MM.1S (cell line): ENCODE results near the gene PTGIS.

Experiments used
- DNase-seq: peaks from one replicate; pipeline ENCODE4 v3.0.0-alpha.2; 2015
- H2AFZ ChIP-seq: fragments of 300-600 bp; sonication (generic); 2 replicates; pipeline ENCODE4 v1.6.0; 2016; ENCODE audit warnings: antibody characterized with exemption, low read length
- H3F3A ChIP-seq: fragments of 300-600 bp; sonication (generic); 2 replicates; pipeline ENCODE4 v1.6.1; 2016; ENCODE audit warnings: mild to moderate bottlenecking, antibody characterized with exemption, low read length, moderate library complexity, mixed read lengths; ENCODE audit not compliant: insufficient read depth
- H3K27ac ChIP-seq: fragments of 300-600 bp; sonication (generic); 2 replicates; pipeline ENCODE4 v1.5.1; 2016; ENCODE audit warnings: mild to moderate bottlenecking, low read length
- H3K27me3 ChIP-seq: fragments of 300-600 bp; sonication (generic); replicated peaks from 2 replicates; pipeline ENCODE4 v1.6.0; 2016; ENCODE audit warnings: low read length; ENCODE audit not compliant: insufficient read depth
- H3K36me3 ChIP-seq: fragments of 300-600 bp; sonication (generic); replicated peaks from 2 replicates; pipeline ENCODE4 v1.6.1; 2016; ENCODE audit warnings: mild to moderate bottlenecking, low read length, mixed read lengths; ENCODE audit not compliant: insufficient read depth
- H3K4me1 ChIP-seq: fragments of 300-600 bp; sonication (generic); 2 replicates; pipeline ENCODE4 v1.6.1; 2016; ENCODE audit warnings: low read length, mixed read lengths
- H3K4me2 ChIP-seq: fragments of 300-600 bp; sonication (generic); 2 replicates; pipeline ENCODE4 v1.6.0; 2016; ENCODE audit warnings: low read depth, low read length
- H3K4me3 ChIP-seq: fragments of 300-600 bp; sonication (generic); 2 replicates; pipeline ENCODE4 v1.5.1; 2016; ENCODE audit warnings: low read length, mixed read lengths
- H3K79me2 ChIP-seq: fragments of 300-600 bp; sonication (generic); 2 replicates; pipeline ENCODE4 v1.6.1; 2016; ENCODE audit warnings: mixed run types, low read length, mixed read lengths
- H3K9ac ChIP-seq: fragments of 300-600 bp; sonication (generic); 2 replicates; pipeline ENCODE4 v1.6.1; 2016; ENCODE audit warnings: low read length, mixed read lengths
- H3K9me2 ChIP-seq: fragments of 300-600 bp; sonication (generic); replicated peaks from 2 replicates; pipeline ENCODE4 v1.6.1; 2016; ENCODE audit warnings: mild to moderate bottlenecking, low read length, mixed read lengths; ENCODE audit not compliant: insufficient read depth
- H3K9me3 ChIP-seq: fragments of 300-600 bp; sonication (generic); replicated peaks from 2 replicates; pipeline ENCODE4 v1.6.1; 2016; ENCODE audit warnings: mild to moderate bottlenecking, low read length, mixed read lengths; ENCODE audit not compliant: insufficient read depth
- H4K20me1 ChIP-seq: fragments of 300-600 bp; sonication (generic); 2 replicates; pipeline ENCODE4 v1.6.1; 2016; ENCODE audit warnings: mild to moderate bottlenecking, low read length, moderate library complexity, mixed read lengths; ENCODE audit not compliant: insufficient read depth
- EZH2 ChIP-seq: fragments of 300-600 bp; sonication (generic); optimal IDR thresholded peaks from 2 replicates; pipeline ENCODE3; 2017; ENCODE audit warnings: low read depth, mild to moderate bottlenecking, antibody characterized with exemption, low read length, mixed read lengths
- EZH2phosphoT487 ChIP-seq: fragments of 300-600 bp; sonication (generic); IDR thresholded peaks from 2 replicates; pipeline ENCODE4 v1.6.1; 2018; ENCODE audit warnings: antibody characterized with exemption, low read length
- TF ChIP-seq, protein P1 (sequence below): fragments of 300-600 bp; sonication (generic); IDR thresholded peaks from 2 replicates; pipeline ENCODE4 v1.5.1; 2016; ENCODE audit warnings: antibody characterized with exemption, low read length, mixed read lengths

Gene PTGIS

GRCh38 chr20:49563015-49563980 lies 4.6 kb downstream of the PTGIS start:
- no peak overlapping the region for H3K9ac ChIP-seq
- H3K4me3 ChIP-seq = no peak overlapping the region
- no peaks in the 10 kb centered on the region for H3K36me3 ChIP-seq
- no peak overlapping the region for H2AFZ ChIP-seq
- no peak for DNase-seq
- no peak overlapping the region for H3K27ac ChIP-seq
- peaks cover 9% of the 10 kb centered on the region; the same call in 1 of the 2 replicates for H3K27me3 ChIP-seq
- TF ChIP-seq EZH2 (no peak), EZH2phosphoT487 (no peak)
- TF ChIP-seq, protein P1, sequence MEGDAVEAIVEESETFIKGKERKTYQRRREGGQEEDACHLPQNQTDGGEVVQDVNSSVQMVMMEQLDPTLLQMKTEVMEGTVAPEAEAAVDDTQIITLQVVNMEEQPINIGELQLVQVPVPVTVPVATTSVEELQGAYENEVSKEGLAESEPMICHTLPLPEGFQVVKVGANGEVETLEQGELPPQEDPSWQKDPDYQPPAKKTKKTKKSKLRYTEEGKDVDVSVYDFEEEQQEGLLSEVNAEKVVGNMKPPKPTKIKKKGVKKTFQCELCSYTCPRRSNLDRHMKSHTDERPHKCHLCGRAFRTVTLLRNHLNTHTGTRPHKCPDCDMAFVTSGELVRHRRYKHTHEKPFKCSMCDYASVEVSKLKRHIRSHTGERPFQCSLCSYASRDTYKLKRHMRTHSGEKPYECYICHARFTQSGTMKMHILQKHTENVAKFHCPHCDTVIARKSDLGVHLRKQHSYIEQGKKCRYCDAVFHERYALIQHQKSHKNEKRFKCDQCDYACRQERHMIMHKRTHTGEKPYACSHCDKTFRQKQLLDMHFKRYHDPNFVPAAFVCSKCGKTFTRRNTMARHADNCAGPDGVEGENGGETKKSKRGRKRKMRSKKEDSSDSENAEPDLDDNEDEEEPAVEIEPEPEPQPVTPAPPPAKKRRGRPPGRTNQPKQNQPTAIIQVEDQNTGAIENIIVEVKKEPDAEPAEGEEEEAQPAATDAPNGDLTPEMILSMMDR = no peak
- no peaks in the 10 kb centered on the region for H4K20me1 ChIP-seq
- H3K9me2 ChIP-seq = no peaks in the 10 kb centered on the region
- H3K4me2 ChIP-seq = no peak overlapping the region
- no peaks in the 10 kb centered on the region for H3K4me1 ChIP-seq
- H3F3A ChIP-seq = no peaks in the 10 kb centered on the region
- H3K79me2 ChIP-seq = no peaks in the 10 kb centered on the region
- no peaks in the 10 kb centered on the region for H3K9me3 ChIP-seq

- no peak overlapping the region for H3K4me2 ChIP-seq
- H3K9ac ChIP-seq = no peak overlapping the region
- DNase-seq = no peak
Measured at GRCh38 chr20:49562311-49563014, 5.5 kb downstream of the PTGIS start.

GRCh38 chr20:49561806-49562205 lies 6.1 kb downstream of the PTGIS start:
- Histone ChIP-seq H3K4me1 (no peaks in the 10 kb centered on the region), H3K4me2 (no peak overlapping the region), H3K9me2 (no peaks in the 10 kb centered on the region), H3K9me3 (no peaks in the 10 kb centered on the region), H3K36me3 (no peaks in the 10 kb centered on the region), H3K4me3 (no peak overlapping the region), H3K27ac (no peak overlapping the region), H3K79me2 (no peaks in the 10 kb centered on the region), H2AFZ (no peak overlapping the region), H4K20me1 (no peaks in the 10 kb centered on the region), H3F3A (no peaks in the 10 kb centered on the region), H3K9ac (no peak overlapping the region), H3K27me3 (peaks cover 7% of the 10 kb centered on the region; the same call in 1 of the 2 replicates)
- no peak for DNase-seq
- no peak for TF ChIP-seq EZH2
- TF ChIP-seq, protein P1 = no peak
- no peak for TF ChIP-seq EZH2phosphoT487

More at GRCh38 chr20:49562311-49563014, 5.5 kb downstream of the PTGIS start:
- TF ChIP-seq EZH2phosphoT487 (no peak), EZH2 (no peak)
- TF ChIP-seq, protein P1 = no peak
- H3K4me1 ChIP-seq = no peaks in the 10 kb centered on the region
- H3K9me3 ChIP-seq = no peaks in the 10 kb centered on the region
- no peaks in the 10 kb centered on the region for H3K9me2 ChIP-seq
- H3F3A ChIP-seq = no peaks in the 10 kb centered on the region
- H3K79me2 ChIP-seq = no peaks in the 10 kb centered on the region
- H4K20me1 ChIP-seq = no peaks in the 10 kb centered on the region
- H3K27ac ChIP-seq = no peak overlapping the region
- H3K27me3 ChIP-seq = peaks cover 9% of the 10 kb centered on the region; the same call in 1 of the 2 replicates
- no peak overlapping the region for H2AFZ ChIP-seq
- H3K4me3 ChIP-seq = no peak overlapping the region
- no peaks in the 10 kb centered on the region for H3K36me3 ChIP-seq
